ENCODE data around the gene ZBTB21.

DNA sequence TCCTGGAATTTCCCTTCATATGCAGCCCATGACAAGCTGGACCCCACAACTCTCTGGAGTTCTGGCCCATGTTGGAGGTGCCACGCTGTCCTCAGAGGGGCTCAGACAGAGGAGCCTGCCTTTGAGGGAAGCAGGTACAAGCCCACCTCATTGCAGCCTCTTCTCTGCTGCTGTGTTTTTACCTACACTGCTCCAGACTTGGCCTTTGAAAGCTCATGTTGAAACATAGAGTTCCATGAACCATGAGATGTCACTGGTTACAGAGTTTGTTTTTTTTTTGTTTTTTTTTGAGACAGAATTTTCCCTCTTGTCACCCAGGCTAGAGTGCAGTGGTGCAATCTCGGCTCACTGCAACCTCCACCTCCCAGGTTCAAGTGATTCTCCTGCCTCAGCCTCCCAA lies 22.1 kb upstream of the ZBTB21 start:
- TF ChIP-seq, protein P1, sequence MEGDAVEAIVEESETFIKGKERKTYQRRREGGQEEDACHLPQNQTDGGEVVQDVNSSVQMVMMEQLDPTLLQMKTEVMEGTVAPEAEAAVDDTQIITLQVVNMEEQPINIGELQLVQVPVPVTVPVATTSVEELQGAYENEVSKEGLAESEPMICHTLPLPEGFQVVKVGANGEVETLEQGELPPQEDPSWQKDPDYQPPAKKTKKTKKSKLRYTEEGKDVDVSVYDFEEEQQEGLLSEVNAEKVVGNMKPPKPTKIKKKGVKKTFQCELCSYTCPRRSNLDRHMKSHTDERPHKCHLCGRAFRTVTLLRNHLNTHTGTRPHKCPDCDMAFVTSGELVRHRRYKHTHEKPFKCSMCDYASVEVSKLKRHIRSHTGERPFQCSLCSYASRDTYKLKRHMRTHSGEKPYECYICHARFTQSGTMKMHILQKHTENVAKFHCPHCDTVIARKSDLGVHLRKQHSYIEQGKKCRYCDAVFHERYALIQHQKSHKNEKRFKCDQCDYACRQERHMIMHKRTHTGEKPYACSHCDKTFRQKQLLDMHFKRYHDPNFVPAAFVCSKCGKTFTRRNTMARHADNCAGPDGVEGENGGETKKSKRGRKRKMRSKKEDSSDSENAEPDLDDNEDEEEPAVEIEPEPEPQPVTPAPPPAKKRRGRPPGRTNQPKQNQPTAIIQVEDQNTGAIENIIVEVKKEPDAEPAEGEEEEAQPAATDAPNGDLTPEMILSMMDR (IDR thresholded peaks at IDR 0.05), result no peak
- TF ChIP-seq POLR2A (IDR thresholded peaks at IDR 0.05), result no peak

Data from thyroid gland (tissue), 4 donors.